GM21360 (cell line): Measurements from ENCODE around the gene STRN4.

Source experiments
- ATAC-seq: cut with Tn5 transposase; IDR thresholded peaks from one replicate; pipeline ENCODE4 v1.9.1; 2021; ENCODE audit warnings: mild to moderate bottlenecking, moderate library complexity; ENCODE audit not compliant: unreplicated experiment

The STRN4 gene

DNA sequence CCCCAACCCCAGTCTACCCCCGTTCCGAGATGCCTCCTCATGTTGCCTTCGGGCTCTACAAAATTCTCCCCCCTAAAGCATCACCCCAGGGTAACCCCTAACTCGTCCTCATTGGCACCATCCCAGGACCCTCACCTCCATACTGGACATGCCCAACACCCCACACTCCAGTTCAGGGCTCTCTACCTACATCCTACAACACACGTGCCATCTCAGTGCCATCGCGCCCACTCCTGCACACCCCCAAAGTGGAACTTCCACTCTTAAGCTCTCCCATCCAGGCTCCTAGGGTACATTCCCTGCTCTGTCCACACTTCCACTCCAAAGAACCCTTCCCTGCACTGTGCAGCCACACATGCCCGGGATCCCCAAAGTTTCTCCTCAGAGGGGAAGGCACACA lies 1.2 kb downstream of the STRN4 start:
- ATAC-seq: no peak

DNA sequence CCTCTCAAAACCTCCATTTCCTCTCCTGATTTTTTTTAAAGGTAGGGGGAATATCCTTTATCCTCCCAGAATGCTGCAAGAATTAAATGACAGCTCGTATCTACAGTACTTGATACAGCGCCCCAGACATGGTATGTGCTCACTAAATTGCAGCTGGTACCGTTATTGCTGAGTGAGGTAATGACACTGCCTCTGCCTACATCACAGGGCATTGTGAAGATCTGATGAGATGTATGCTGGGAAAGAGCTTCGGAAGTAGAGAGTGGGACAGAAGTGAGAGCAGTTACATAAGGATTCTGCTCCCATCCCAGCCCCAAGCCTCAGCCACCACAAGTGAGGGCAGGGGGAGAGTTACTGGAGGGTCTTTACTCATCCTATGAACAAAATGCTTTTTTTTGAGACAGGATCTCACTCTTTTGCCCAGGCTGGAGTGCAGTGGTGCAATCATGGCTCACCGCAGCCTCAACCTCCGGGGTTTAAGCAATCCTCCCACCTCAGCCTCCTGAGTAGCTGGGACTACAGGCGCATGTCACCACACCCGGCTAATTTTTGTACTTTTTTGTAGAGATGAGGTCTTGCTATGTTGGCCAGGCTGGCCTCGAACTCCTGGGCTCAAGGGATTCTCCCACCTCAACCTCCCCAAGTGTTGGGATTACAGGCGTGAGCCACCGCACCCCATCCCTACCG lies 2.1 kb downstream of the STRN4 start:
- ATAC-seq: no peak

DNA sequence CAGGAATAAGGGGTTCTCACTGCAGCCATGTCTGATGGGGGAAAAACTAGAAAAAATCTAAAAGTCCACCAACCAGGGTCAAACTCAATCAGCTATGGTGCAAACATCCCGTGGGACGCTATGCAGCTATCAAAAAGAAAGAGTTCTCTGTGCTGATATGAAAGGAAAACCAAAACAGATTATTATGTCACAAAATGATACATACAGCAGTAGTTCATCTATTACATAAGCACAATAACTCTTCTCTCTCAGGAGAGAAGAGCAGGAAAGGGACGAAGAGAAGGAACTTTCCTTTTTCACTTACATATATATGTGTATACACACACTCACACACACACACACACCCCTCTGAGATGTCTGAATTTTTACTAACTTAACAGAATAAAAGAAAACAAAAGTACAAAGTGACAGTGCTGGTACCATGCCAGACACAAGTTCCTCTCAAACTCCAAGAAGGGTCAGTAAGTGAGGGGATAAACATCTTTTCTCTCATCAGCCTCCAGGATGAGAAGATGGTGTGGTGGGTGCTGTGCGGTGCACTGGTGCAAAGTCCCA lies 3.2 kb downstream of the STRN4 start:
- ATAC-seq: no peak

DNA sequence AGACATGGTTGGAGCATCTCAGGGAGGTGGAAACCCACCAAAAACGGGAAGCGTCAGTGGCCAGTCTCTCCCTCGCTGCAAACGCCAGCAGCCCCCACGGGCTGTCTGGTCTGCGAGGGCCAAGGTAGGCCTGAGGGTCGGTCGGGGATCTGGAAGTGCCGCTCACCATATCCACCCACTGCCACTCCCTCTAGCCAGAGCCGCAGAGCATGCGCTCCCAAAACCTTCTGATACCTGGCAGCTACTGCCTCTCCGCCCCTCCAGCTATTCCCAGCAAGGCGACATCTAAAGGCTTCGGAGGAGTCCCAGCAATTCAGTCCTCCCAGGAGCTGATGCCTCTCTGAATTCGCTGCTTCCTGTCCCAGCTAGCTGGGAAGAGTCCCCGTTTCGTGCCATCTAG lies 4.8 kb downstream of the STRN4 start:
- no peak for ATAC-seq

DNA sequence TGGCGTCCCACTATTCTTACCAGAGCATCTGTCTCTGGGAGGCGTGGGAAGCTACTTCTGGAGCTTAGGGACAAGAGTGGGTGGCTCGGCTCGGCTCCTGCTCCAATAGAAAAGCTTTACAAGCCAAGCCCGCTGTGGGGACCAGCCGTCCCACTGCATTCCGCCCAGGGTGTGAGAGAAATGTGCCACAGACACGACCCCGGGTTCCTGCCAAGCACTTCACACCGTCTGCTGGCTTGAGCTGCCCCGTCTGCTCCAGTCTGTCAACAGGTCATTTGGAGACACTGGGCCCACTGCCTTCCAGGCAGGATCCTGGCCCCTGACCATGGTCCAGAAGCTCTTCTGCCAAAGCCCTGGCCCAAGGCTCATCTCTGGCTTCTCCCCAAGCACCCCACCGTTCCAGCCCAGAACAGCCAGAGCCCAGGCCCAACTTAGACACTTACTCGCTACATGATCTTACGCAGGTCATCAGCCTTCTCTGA lies 6.9 kb downstream of the STRN4 start:
- ATAC-seq: no peak

DNA sequence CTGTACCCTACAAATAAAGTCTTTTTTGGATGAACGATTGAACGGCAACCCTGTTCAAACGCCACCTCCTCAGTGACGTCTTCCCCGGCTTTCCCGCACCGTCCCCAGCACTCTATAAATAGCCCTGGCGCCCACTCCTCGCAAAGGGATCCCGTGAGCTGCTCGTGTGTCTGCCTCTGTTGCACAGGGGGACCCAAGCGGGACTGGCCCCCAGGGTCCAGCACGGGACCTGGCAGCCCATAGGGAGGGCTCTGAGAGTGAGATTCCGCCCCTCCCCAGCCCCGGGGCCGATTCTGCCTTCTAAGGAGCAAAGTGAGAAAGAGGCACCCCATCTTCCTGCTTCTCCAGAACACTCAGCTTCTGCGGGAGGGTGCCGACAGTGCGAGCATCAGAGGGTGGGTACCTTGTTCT lies 8.5 kb downstream of the STRN4 start:
- ATAC-seq: no peak

DNA sequence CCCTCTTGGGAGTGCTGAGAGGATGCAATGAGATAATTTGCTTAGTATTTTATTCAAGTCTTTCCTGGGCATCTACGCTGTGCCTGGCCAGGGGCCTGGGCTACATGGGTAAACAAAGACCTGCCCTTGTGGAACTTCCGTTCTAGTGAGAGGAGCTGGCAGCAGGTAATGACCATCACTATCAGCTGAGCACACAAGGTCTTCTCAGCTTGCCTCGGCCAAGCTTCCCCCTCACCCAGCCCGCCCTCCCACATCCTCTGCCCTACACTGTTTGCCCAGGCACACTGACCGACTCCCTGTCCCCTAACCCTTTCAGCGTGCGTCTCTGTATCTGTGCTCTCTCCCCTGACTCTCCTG lies 9.0 kb downstream of the STRN4 start:
- no peak for ATAC-seq

DNA sequence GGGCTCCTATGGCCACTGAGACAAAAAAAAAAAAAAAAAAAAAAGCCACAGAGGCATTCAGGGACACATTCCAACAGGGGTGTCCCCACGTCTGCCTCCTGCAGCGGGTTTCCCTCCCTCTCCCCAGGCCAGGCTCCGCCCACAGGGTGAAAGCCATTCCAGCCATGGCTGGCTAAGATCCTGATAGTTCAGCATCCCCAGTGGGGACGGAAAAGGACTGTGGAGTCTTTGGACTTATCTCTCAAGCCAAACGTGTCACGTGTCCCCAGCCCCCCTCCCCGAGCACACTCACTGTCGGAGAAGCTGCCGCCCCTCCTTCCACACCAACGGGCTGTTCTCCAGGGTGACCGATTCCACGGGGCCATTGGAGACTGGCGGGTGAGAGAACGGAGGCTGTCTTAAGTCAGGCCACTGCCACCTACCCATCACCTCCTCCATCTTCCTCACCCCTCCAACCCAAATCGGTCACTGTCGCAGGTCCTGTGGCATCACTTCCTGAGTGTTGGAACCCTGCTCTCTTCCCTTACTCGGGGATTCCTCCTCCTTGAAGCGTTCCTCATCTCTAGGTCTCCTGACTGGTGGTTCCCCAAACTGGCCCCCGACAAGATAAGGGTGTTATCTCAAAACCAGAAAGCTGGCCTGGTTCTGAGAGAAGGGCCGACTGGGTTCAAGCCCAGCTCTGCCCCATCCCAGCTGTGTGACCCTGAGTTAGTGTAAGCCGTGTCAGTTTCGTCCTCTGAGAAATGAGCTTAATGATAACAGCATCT lies 9.5 kb downstream of the STRN4 start:
- ATAC-seq: no peak

DNA sequence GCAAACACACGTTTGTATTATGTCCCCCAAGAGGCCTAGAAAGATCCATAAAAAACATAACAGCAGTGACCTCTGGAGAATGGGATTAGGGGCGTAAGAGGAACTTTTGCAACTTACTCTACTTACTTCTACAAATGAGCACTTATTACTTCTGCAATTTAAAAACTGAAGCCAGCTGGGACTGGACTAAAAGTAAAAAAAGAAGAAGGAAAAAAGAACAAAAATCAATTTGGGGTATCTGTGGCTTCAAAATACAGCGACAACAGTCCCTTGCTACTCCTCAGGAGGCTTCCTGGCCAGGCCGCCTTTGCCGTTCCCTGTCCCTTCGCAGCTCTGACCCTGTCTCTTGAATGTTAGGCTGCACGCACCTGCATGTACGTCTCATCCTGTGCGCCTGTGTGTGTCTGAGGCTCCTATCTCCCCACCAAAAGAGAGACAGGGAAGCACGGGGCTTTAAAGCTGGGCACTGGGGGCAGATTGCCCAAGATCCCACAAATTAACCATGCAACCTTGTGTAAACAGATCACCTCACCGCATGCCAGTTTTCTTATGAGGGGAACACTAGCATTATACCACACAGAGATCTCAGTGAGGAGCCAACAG lies 12.5 kb downstream of the STRN4 start:
- no peak for ATAC-seq

DNA sequence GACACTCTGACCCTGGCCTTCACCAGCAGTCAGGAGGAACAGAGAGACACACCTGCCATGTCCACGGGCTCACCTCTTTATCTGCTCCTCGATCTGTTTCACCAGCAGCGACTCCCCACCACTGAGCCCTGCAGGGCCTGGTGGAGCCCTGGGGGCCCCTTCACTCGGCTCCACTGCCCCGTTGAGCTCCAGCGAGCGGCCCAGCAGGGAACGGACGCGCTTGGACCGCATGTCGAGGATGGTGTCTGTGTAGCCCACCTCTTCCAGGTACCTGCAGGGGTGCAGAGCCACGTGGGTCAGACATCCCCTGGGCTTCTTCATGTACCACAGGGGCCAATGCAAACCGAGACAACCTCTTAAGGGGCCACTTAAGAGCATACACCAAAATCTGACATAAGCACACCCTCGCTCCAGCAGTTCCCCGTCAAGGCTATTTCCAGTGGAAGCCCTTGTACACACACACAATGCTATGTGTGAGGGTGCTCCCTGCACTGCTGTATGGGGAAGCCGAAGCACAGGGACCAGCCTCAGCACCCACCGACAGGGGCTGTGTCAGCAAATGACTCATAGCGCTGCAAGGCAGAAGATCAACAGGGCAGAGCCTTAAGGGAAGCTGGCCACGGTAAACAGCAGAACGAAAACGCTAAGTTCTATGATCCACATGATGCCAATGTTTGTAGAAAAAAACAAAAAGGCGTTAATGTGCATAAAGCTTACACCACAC lies 13.1 kb downstream of the STRN4 start:
- ATAC-seq: no peak

DNA sequence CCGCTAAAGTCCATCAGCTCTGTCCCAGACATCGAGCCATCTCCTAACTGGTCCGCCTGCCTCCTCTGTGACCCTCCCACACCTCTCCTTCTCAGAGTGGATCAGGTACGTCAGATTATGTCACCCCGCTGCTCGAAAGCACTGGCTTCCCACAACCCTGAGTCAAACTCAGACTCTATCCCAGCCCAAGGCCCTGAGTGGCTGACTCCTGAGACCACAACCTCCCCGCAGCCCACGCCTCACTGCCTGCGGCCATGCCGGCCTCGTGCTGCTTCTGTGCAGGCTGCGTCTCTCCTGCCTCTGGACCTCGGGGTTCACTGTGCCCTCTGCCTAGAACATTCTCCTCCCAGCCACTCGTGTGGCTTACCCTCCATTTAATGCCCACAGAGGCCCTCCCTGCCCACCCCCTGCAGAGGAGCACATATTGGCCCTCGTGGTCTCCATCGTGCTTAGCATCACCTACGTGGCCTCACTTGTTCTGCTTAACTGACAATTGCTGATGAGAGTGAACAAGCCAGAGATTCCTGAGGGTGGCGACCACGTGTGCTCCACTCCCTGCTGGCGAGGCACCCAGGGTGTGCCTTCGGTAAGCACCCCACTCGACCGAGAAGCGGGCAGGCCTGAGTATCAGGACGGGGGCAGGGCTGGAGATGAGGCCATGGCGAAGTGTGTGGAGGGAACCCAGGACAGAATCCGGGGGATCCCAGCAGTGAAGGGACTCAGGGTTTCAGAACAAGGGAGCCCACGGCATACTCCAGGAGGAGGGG lies 13.9 kb downstream of the STRN4 start:
- ATAC-seq: no peak

DNA sequence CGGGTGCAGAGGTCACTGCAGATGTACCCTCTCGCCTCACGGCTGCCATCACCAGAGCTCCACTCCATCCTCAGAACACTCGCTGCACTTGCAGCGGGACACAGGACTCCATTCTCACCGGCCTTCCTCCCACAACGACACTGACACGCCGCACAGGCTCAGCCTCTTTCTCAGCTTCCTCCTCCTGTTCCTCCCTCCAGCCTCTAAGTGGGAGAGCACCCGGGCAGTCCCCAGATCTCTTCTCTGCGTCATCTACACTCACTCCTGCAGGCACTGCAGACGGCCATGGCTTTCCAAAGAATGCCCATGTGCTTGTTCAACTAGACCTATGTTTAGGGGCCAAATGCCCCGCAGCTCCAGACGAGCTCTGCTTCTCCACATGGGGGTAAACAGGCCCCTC lies 14.7 kb downstream of the STRN4 start:
- no peak for ATAC-seq

DNA sequence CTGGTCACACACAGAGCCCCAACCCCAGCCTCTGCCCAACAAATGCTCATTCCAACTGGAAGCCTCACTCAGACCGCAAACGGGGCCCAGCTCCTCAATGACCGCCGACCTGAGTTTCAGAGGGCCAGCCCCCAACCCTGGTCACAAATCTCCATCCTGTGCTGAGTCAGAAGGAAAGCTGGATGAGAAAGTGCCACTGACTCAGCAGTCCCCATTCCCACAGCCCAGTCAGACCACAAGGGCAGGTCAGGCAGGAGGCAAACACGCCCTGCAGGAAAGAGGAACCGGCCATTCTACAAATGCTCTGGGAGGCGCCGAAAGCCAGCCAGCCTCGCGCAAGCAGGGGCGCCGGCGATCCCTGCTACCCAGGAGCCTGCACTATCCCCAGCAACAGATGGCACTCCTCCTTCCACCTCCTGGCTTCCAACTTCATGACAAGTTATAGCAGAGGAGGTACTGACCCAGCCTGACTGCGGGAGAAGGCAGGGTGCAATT lies 15.2 kb downstream of the STRN4 start:
- ATAC-seq: no peak

DNA sequence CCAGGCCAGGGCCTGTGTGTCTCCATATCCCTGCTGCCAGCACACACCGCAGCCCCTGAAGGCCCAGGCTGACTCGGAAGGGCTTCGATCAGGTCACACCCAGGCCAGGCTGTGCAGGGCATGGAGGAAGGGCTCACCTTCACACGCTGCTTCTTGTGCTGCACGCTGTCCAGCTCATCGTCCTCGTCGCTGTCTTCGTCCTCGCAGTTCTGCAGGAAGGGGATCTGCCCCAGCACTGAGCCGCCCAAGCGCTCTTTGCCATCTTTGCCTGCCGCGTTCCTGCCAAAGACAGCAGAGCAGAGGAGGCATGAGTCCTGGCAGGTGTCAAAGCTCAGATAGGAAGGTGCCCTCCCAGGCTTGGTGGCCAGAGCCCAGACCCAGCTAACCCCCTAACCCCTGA lies 15.7 kb downstream of the STRN4 start:
- no peak for ATAC-seq

DNA sequence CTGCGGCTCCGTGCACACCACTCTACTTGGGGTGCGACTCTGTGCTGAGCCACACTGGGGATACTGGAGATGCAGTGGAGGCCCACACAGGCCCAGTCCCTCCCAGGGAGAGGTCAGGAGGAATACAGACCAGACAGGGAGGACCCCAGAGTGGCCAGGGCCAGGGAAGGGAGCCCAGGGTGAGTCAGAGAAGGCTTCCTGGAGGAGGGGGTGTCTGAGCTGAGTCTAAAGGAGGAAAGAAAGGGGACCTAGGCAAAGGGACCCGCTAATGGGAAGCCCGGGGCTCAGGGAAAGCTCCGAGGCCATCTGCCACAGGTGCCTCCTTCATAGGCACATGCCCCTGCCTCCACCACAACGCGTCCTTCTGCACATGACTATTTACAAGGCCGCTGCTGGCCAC lies 16.1 kb downstream of the STRN4 start:
- no peak for ATAC-seq

DNA sequence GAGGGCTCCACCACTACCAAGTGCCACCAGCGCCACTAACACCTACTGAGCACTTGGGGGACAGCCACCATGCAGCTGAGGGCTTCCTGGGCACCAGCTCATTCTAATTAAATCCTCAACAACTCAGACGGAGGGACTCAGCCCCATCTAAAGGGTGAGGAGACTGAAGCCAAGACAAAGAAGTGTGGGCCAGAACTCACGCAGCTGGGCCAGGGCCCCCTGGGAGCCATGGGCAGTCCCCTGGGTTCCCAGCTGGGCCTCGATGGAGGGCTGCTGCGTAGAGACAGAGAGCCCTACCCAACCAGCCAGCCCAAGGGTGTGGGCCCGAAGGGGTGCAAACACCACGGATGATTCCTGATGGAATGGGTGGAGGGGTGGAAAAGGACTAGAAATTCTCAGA lies 16.6 kb downstream of the STRN4 start:
- ATAC-seq: no peak

DNA sequence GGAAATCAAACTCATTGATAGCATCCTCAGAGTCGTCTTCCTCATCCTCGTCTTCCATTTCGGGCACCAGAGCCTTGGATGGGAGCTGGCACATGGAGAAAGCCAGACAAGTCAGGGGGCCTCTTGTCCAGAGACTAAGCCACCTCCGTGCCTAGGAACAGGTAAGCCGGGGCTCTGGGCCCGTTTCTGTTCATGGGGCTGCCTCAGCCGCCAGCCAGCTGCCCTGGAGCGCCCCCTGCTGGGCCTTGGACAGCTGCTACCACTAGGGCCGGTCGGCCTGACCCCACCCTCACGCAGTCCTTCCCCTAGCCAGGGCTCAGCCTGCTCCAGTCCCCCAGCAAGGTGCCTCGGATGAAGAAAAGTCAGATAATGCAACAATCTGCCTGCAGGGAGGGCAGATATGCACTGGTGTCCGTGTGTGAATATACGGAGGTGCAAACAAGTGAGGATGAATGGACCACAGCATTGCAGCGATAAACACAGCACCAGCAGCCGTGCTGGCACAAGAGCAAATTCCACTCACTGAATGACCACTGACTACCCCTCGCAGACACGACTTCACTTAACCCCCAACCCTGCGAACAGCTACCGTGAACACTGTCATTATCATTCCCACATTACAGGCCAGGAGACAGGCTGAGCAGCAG lies 17.4 kb downstream of the STRN4 start:
- ATAC-seq: no peak

DNA sequence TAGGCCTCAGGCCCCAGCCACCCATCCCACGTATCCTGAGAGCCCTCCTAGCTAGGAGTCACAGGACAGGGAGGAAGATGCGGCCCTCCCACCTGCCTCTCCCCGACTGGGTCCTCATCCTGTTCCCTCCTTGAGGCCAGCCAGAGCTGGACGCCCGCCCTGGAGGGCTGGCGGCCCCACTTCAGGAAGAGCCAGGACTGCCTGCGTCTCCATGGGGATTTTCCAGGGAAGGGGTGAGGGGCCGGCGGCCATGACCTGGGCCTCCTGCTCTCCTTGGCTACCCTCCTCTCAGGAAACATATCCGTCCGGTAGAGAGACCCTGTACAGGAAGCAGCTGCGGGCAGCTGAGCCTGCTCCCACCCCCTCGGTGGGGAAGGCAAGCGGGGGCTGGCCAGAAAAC lies 18.0 kb downstream of the STRN4 start:
- no peak for ATAC-seq

DNA sequence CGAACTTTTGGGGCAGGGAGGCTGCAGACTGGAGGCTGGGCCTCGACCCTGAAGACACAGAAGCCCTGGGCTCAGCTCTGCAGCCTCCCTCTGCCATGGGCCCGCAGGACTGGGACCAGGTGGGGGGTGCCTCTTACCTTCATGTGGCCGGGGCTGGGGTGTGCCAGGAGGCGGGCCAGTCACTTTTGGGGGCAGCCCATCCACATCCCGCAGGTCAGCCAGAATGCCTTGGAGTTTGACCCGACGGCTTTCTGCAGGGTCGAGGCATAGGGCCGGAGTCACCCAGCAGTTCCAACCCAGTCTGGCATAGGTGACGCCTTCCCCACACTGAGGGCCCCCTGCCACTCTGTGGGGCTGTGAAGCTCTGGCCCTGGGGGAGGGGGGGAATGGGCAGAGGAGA lies 18.5 kb downstream of the STRN4 start:
- ATAC-seq: no peak

DNA sequence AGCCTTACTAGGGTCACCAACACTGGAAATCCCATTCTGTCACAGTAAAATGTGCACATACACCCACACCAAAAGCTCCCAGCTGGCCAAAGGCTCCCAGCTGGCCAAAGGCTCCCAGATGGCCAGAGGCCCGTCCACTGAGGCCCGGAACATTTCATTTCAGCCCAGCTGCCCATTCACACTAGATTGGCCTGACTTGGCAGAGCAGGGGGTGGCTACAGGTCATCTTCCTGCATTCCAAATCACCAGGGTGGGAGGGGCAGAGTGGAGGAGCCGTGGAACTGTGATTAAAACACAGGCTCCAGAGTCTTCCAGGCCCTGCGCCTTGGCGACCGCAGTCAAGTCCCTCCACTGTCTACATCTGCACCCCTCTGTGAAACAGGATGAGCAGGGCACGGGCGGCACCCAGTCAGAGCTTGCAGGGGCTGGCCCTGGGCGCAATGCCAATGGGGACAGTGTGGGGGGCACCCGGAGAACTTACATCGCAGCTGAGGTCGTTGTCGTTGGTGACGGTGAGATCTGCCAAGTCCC lies 19.2 kb downstream of the STRN4 start:
- no peak for ATAC-seq
